SK-N-SH (cell line): ENCODE results near the gene ATG2A. TPM values are rescaled to one million over a fixed set of nuclear protein-coding genes. Genes with fewer than 3 reads are reported as not detected.

Experiments used
- CTCF ChIA-PET: fragments of 300-600, 350-600 bp; formaldehyde crosslinking; extraction: SDS; loops from one replicate; lab custom pipeline; 2021; lab: Yijun Ruan, JAX
- POLR2A ChIA-PET: fragments of 350-600 bp; sonication (Branson Sonifier 250); formaldehyde crosslinking; extraction: SDS; loops from one replicate; lab custom pipeline; 2020; ENCODE audit warnings: antibody characterized with exemption, inconsistent platforms; lab: Yijun Ruan, JAX
- DNase-seq: peaks from one replicate; pipeline ENCODE4 v3.0.0; 2012
- H2AFZ ChIP-seq: fragments of 200-600 bp; sonication (generic); 2 replicates; pipeline ENCODE4 v1.8.1; 2016; ENCODE audit warnings: antibody characterized with exemption, mild to moderate bottlenecking, low read depth
- H3F3A ChIP-seq: fragments of 200-600 bp; sonication (generic); replicated peaks from 2 replicates; pipeline ENCODE3; 2016; ENCODE audit warnings: antibody characterized with exemption, mild to moderate bottlenecking; ENCODE audit not compliant: insufficient read depth
- H3K27ac ChIP-seq, 2 experiments: fragments of 200-500 bp in 1 of 2; fragments of 200-600 bp in 1 of 2; sonication (Bioruptor generic) in 1 of 2; sonication (generic), shearing (Covaris generic) in 1 of 2; 2 replicates each; pipeline versions ENCODE4 v1.5.1 to v1.6.1; 2014 to 2016; ENCODE audit warnings: low read depth in 2 of 2, inconsistent platforms in 1 of 2, low read length in 1 of 2, mild to moderate bottlenecking in 1 of 2, mixed read lengths in 1 of 2
- H3K27me3 ChIP-seq: fragments of 200-600 bp; sonication (generic), shearing (Covaris generic); 2 replicates; pipeline ENCODE4 v1.6.1; 2016; ENCODE audit warnings: mixed run types; ENCODE audit not compliant: insufficient read depth
- H3K36me3 ChIP-seq, 2 experiments: fragments of 200-500 bp in 1 of 2; fragments of 200-600 bp in 1 of 2; sonication (Bioruptor generic) in 1 of 2; sonication (generic) in 1 of 2; replicated peaks in 1 of 2; 2 replicates each; pipeline versions ENCODE3 to v1.5.1; 2014 to 2016; ENCODE audit warnings: low read length in 1 of 2, mild to moderate bottlenecking in 1 of 2; ENCODE audit not compliant: insufficient read depth in 2 of 2, control insufficient read depth in 1 of 2
- H3K4me1 ChIP-seq, 2 experiments: fragments of 200-500 bp in 1 of 2; fragments of 200-600 bp in 1 of 2; sonication (Bioruptor generic) in 1 of 2; sonication (generic), shearing (Covaris generic) in 1 of 2; 2 replicates each; pipeline versions ENCODE4 v1.5.1 to v1.6.1; 2014 to 2016; ENCODE audit warnings: low read depth in 1 of 2, low read length in 1 of 2, mixed run types in 1 of 2; ENCODE audit not compliant: insufficient read depth in 2 of 2, control insufficient read depth in 1 of 2
- H3K4me2 ChIP-seq: fragments of 200-600 bp; sonication (generic), shearing (Covaris generic); 2 replicates; pipeline ENCODE4 v1.6.1; 2017; ENCODE audit warnings: mixed run types
- H3K4me3 ChIP-seq, 2 experiments: fragments of 200-500 bp in 1 of 2; fragments of 200-600 bp in 1 of 2; sonication (Bioruptor generic) in 1 of 2; sonication (generic), shearing (Covaris generic) in 1 of 2; 2 replicates each; pipeline versions ENCODE4 v1.5.1 to v1.8.1; 2014 to 2016; ENCODE audit warnings: low read depth in 2 of 2, inconsistent platforms in 1 of 2, low read length in 1 of 2, mild to moderate bottlenecking in 1 of 2, mixed read lengths in 1 of 2, moderate library complexity in 1 of 2
- H3K79me2 ChIP-seq: fragments of 200-600 bp; sonication (generic); 2 replicates; pipeline ENCODE4 v1.8.1; 2017; ENCODE audit warnings: mild to moderate bottlenecking; ENCODE audit not compliant: insufficient read depth
- H3K9ac ChIP-seq: fragments of 200-600 bp; sonication (generic); 2 replicates; pipeline ENCODE4 v1.6.1; 2017; ENCODE audit warnings: mixed run types
- H3K9me2 ChIP-seq: fragments of 200-600 bp; sonication (generic); 2 replicates; pipeline ENCODE4 v1.6.1; 2017; ENCODE audit warnings: mixed run types
- H3K9me3 ChIP-seq: fragments of 200-600 bp; sonication (generic); 2 replicates; pipeline ENCODE4 v1.6.1; 2017; ENCODE audit warnings: mixed run types, mild to moderate bottlenecking, moderate library complexity
- H4K20me1 ChIP-seq: fragments of 200-600 bp; sonication (generic); 2 replicates; pipeline ENCODE4 v1.6.1; 2017; ENCODE audit warnings: mild to moderate bottlenecking, mixed run types; ENCODE audit not compliant: insufficient read depth
- CHD2 ChIP-seq: fragments of 150-350 bp; IDR thresholded peaks from 2 replicates; pipeline ENCODE4 v1.6.1; 2018; ENCODE audit warnings: low read length; ENCODE audit not compliant: partially characterized antibody
- FOSL2 ChIP-seq: IDR thresholded peaks from 2 replicates; pipeline ENCODE4 v1.4.0; 2012; ENCODE audit warnings: low read depth, mild to moderate bottlenecking, moderate library complexity, borderline replicate concordance
- FOXJ3 ChIP-seq: sonication (generic); formaldehyde crosslinking; IDR thresholded peaks from 2 replicates; pipeline ENCODE4 v1.5.1; 2020; ENCODE audit warnings: mild to moderate bottlenecking, missing genetic modification reagents
- MAX ChIP-seq: IDR thresholded peaks from 2 replicates; pipeline ENCODE4 v1.4.0; 2012; ENCODE audit warnings: low read depth
- RFX5 ChIP-seq: IDR thresholded peaks from 2 replicates; pipeline ENCODE4 v1.6.1; 2012; ENCODE audit warnings: mild to moderate bottlenecking, improper control_type of control experiment, low read length
- RXRA ChIP-seq: IDR thresholded peaks from 2 replicates; pipeline ENCODE4 v1.4.0; 2012; ENCODE audit warnings: low read depth, mild to moderate bottlenecking, borderline replicate concordance
- SIN3A ChIP-seq: IDR thresholded peaks from 2 replicates; pipeline ENCODE4 v1.6.1; 2012; ENCODE audit warnings: low read depth, mild to moderate bottlenecking, low read length, moderate library complexity, borderline replicate concordance
- TCF12 ChIP-seq: IDR thresholded peaks from 2 replicates; pipeline ENCODE4 v1.4.0; 2012
- YY1 ChIP-seq: IDR thresholded peaks from 2 replicates; pipeline ENCODE4 v1.4.0; 2012; ENCODE audit warnings: low read depth, mild to moderate bottlenecking
- ZBTB33 ChIP-seq: IDR thresholded peaks from 2 replicates; pipeline ENCODE4 v1.4.0; 2012; ENCODE audit warnings: low read depth, borderline replicate concordance
- WGBS: methylation state at CpG from one replicate; pipeline ENCODE4 v1.1.6; 2017; ENCODE audit warnings: low lambda C conversion rate; 5-methylcytosine and 5-hydroxymethylcytosine counted together
- polyA plus RNA-seq, 3 experiments: library from polyadenylated mRNA; depleted of rRNA; stranded (reverse); fragments of >200 nt; gene quantifications; 2 replicates each; pipeline ENCODE4 v1.2.3, GENCODE V29; 2012
- TF ChIP-seq, protein P1 (sequence below): fragments of 150-350 bp; IDR thresholded peaks from 2 replicates; pipeline ENCODE4 v1.6.1; 2017; ENCODE audit warnings: antibody characterized with exemption, low read length, low read depth, borderline replicate concordance
- TF ChIP-seq, protein P2 (sequence below): fragments of 200-600 bp; sonication (generic); IDR thresholded peaks from 2 replicates; pipeline ENCODE4 v1.6.1; 2017; ENCODE audit warnings: antibody characterized with exemption, mild to moderate bottlenecking, moderate library complexity
- TF ChIP-seq, protein P3 (sequence below): IDR thresholded peaks from 2 replicates; pipeline ENCODE4; 2012

The ATG2A gene
- polyA plus RNA-seq, 1 of the 3 experiments (the other 2 are of a cell fraction): 7.1 TPM

- POLR2A ChIA-PET: no interaction called here
These were observed 54.0 kb downstream of the ATG2A start for GRCh38 chr11:64862987-64863390.

More at GRCh38 chr11:64862987-64863390, 54.0 kb downstream of the ATG2A start:
- Histone ChIP-seq H3K4me3 (no peak overlapping the region), H3K79me2 (peaks cover 86% of the 10 kb centered on the region), H3K4me1 (peaks cover 0 to 6% of the 10 kb centered on the region in 2 experiments; a peak in 1 of 4 replicates), H3K27me3 (no peaks in the 10 kb centered on the region), H3K36me3 (peaks cover 7 to 11% of the 10 kb centered on the region in 2 experiments), H2AFZ (no peak overlapping the region), H3K9ac (no peak overlapping the region), H3F3A (peaks cover 6% of the 10 kb centered on the region), H4K20me1 (peaks cover 61% of the 10 kb centered on the region), H3K9me3 (no peaks in the 10 kb centered on the region), H3K4me2 (no peak overlapping the region), H3K9me2 (no peaks in the 10 kb centered on the region), H3K27ac (no peak overlapping the region)
- no peak for DNase-seq
- 89% methylated on average over 7 of the region's 9 CpGs for WGBS
- CTCF ChIA-PET: interaction anchor here (0.9 to 5.3 kb wide), 7 partner anchors 14 to 222 kb away, joined by 3 to 40 read pairs (median 6); partner anchors contain the start of genes CDC42BPG and EHD1
- TF ChIP-seq MAX: no peak
- no peak for TF ChIP-seq RFX5
- no peak for TF ChIP-seq FOXJ3 (CRISPR knock-in tag)
- no peak for TF ChIP-seq SIN3A
- no peak for TF ChIP-seq RXRA
- TF ChIP-seq ZBTB33: no peak
- TF ChIP-seq, protein P1, sequence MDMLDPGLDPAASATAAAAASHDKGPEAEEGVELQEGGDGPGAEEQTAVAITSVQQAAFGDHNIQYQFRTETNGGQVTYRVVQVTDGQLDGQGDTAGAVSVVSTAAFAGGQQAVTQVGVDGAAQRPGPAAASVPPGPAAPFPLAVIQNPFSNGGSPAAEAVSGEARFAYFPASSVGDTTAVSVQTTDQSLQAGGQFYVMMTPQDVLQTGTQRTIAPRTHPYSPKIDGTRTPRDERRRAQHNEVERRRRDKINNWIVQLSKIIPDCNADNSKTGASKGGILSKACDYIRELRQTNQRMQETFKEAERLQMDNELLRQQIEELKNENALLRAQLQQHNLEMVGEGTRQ: no peak
- TF ChIP-seq YY1: no peak
- TF ChIP-seq, protein P2, sequence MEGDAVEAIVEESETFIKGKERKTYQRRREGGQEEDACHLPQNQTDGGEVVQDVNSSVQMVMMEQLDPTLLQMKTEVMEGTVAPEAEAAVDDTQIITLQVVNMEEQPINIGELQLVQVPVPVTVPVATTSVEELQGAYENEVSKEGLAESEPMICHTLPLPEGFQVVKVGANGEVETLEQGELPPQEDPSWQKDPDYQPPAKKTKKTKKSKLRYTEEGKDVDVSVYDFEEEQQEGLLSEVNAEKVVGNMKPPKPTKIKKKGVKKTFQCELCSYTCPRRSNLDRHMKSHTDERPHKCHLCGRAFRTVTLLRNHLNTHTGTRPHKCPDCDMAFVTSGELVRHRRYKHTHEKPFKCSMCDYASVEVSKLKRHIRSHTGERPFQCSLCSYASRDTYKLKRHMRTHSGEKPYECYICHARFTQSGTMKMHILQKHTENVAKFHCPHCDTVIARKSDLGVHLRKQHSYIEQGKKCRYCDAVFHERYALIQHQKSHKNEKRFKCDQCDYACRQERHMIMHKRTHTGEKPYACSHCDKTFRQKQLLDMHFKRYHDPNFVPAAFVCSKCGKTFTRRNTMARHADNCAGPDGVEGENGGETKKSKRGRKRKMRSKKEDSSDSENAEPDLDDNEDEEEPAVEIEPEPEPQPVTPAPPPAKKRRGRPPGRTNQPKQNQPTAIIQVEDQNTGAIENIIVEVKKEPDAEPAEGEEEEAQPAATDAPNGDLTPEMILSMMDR: no peak
- TF ChIP-seq CHD2: no peak
- no peak for TF ChIP-seq FOSL2
- TF ChIP-seq TCF12: no peak
- TF ChIP-seq, protein P3, sequence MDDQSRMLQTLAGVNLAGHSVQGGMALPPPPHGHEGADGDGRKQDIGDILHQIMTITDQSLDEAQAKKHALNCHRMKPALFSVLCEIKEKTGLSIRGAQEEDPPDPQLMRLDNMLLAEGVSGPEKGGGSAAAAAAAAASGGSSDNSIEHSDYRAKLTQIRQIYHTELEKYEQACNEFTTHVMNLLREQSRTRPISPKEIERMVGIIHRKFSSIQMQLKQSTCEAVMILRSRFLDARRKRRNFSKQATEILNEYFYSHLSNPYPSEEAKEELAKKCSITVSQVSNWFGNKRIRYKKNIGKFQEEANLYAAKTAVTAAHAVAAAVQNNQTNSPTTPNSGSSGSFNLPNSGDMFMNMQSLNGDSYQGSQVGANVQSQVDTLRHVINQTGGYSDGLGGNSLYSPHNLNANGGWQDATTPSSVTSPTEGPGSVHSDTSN: no peak
